ENCODE measurements around the gene ARMC9. TPM values are rescaled to one million over a fixed set of nuclear protein-coding genes. Genes with fewer than 3 reads are reported as not detected.

The ARMC9 gene
- total RNA-seq, 2 donors from 2014 or later = 6.9 to 10.1 TPM

DNA sequence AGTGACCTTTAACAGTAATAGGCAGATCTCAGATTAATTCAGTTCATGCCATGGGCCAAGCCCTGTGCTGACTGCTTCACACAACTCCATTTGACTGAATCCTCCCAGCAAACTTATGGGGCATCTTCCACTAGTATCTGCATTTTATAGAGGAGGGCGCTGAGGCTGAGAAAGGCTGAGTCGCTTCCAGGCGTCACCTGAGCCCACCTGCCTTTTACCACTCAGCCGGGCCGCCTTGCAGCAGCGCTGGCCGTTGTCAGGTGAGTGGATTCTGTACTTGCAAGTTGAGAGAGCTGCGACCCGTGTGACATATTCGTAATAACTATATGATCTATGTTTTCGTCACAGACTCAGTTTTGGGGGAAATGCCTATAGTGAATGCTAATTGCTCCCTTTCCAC lies 137.8 kb downstream of the ARMC9 start:
- Histone ChIP-seq H3K36me3 (replicated peaks in 1 of 2; ENCODE audit: insufficient read depth in 1 of 2, low read depth in 2 of 2) (no peaks in the 10 kb centered on the region), H3K27me3 (no peaks in the 10 kb centered on the region)
- no peak for DNase-seq

DNA sequence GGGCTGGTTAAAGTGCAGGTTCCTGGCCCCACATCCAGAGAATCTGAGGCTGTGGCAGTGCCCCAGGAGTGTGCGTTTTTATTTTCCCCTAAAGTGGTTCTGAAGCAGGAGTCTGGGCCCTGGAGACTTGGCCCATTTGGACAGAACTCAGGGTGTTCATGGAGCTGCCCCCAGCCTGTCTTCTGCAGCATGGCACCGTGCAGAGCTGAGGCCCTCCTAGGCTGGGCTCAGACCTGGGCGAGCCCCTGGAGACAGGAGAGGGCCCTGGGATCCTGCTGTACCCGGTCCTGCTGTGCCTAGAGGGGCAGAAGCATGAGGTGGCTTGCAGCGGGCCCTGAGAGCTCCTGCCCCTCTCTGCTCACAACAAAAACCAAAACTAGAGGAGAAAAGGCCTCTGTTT lies 138.3 kb downstream of the ARMC9 start:
- DNase-seq (no peak), ATAC-seq (no peak)
- Histone ChIP-seq H3K4me1 (no peaks in the 10 kb centered on the region), H3K36me3 (replicated peaks in 1 of 2; ENCODE audit: insufficient read depth in 1 of 2, low read depth in 2 of 2) (no peaks in the 10 kb centered on the region), H3K27ac (no peak overlapping the region), H3K4me3 (no peak overlapping the region), H3K27me3 (no peaks in the 10 kb centered on the region), H3K9me3 (no peaks in the 10 kb centered on the region)
- WGBS, 2 donors = 86 to 93% methylated on average over 5 of the region's 5 CpGs
- no peak for TF ChIP-seq POLR2A (IDR thresholded peaks at IDR 0.05)
- TF ChIP-seq, protein P1, sequence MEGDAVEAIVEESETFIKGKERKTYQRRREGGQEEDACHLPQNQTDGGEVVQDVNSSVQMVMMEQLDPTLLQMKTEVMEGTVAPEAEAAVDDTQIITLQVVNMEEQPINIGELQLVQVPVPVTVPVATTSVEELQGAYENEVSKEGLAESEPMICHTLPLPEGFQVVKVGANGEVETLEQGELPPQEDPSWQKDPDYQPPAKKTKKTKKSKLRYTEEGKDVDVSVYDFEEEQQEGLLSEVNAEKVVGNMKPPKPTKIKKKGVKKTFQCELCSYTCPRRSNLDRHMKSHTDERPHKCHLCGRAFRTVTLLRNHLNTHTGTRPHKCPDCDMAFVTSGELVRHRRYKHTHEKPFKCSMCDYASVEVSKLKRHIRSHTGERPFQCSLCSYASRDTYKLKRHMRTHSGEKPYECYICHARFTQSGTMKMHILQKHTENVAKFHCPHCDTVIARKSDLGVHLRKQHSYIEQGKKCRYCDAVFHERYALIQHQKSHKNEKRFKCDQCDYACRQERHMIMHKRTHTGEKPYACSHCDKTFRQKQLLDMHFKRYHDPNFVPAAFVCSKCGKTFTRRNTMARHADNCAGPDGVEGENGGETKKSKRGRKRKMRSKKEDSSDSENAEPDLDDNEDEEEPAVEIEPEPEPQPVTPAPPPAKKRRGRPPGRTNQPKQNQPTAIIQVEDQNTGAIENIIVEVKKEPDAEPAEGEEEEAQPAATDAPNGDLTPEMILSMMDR (IDR thresholded peaks at IDR 0.05) = no peak
- intact Hi-C loops (cut with DNase I) = no loop called here

More for the DNA sequence above, 137.8 kb downstream of the ARMC9 start:
- 91 to 99% methylated on average over 11 of the region's 11 CpGs for WGBS, 2 donors
- ATAC-seq = no peak
- Histone ChIP-seq H3K4me1 (no peaks in the 10 kb centered on the region), H3K27ac (no peak overlapping the region), H3K4me3 (no peak overlapping the region), H3K9me3 (no peaks in the 10 kb centered on the region)
- no peak for TF ChIP-seq POLR2A (IDR thresholded peaks at IDR 0.05)
- intact Hi-C loops (cut with DNase I) = no loop called here

DNA sequence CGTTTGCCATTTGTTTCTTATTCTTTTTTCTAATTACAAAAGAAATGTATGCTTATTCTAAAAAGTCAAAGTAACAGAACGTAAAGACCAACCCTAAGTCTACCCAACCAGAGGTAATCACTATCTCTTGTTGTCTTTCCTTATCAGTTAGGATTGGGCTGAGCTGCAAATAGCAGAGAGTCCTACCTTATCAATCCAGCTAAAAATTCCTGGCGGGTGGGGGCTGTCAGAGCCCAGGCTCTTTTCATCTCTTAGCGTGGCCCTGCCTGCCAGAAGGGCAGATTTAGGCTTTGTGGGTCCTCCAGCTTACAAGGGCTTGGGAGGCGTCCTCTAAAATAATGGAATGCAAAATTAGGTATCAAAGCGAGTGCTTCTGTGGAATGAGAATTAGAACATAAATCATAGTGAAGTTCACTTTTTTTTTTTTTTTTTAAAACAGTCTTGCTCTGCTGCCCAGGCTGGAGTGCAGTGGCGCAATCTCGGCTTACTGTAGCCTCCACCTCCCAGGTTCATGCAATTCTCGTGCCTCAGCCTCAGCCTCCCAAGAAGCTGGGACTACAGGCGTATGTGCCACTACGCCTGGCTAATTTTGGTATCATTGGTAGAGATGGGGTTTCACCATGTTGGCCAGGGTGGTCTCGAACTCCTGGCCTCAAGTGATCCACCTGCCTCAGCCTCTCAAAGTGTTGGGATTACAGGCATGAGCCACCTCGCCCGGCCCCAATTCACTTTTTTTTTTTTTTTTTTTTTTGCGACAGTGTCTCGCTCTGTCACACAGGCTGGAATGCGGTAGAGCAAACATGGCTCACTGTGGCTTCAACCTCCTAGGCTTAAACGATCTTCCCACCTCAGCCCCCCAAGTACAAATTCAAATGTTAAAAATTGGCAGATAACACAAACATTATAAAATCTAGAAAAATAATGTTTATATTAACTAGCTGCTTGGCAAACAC lies 139.7 kb downstream of the ARMC9 start:
- intact Hi-C loops (cut with DNase I) = no loop called here
- DNase-seq (no peak), ATAC-seq (no peak)
- TF ChIP-seq, protein P1 (IDR thresholded peaks at IDR 0.05) = no peak
- no peak for TF ChIP-seq POLR2A (IDR thresholded peaks at IDR 0.05)
- Histone ChIP-seq H3K27ac (no peak overlapping the region), H3K4me3 (no peak overlapping the region), H3K27me3 (no peaks in the 10 kb centered on the region), H3K36me3 (replicated peaks in 1 of 2; ENCODE audit: insufficient read depth in 1 of 2, low read depth in 2 of 2) (no peaks in the 10 kb centered on the region), H3K4me1 (no peaks in the 10 kb centered on the region), H3K9me3 (no peaks in the 10 kb centered on the region)
- 87 to 89% methylated on average over 18 of the region's 18 CpGs for WGBS, 2 donors

DNA sequence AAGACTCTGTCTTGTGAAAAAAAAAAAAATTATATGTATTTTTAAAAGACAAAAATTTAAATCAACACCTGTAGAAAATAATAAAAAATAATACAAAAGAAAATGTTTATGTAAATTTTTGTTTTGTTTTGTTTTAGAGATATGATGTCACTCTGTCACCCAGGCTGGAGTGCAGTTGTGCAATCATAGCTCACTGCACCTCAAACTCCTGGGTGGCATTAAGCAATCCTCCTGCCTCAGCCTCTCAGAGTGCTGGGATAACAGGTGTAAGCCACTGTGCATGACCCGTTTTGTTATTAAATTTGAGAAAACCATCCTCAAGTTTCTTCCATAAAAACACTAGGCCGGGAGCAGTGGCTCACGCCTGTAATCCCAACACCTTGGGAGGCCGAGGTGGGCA lies 140.9 kb downstream of the ARMC9 start:
- Histone ChIP-seq H3K4me3 (no peak overlapping the region), H3K36me3 (replicated peaks in 1 of 2; ENCODE audit: insufficient read depth in 1 of 2, low read depth in 2 of 2) (no peaks in the 10 kb centered on the region), H3K9me3 (no peaks in the 10 kb centered on the region), H3K4me1 (peaks cover under 1% of the 10 kb centered on the region), H3K27ac (no peak overlapping the region), H3K27me3 (no peaks in the 10 kb centered on the region)
- 90 to 94% methylated on average over 4 of the region's 4 CpGs for WGBS, 2 donors
- DNase-seq (no peak), ATAC-seq (no peak)
- intact Hi-C loops (cut with DNase I) = no loop called here
- TF ChIP-seq, protein P1 (IDR thresholded peaks at IDR 0.05) = no peak
- no peak for TF ChIP-seq POLR2A (IDR thresholded peaks at IDR 0.05)

DNA sequence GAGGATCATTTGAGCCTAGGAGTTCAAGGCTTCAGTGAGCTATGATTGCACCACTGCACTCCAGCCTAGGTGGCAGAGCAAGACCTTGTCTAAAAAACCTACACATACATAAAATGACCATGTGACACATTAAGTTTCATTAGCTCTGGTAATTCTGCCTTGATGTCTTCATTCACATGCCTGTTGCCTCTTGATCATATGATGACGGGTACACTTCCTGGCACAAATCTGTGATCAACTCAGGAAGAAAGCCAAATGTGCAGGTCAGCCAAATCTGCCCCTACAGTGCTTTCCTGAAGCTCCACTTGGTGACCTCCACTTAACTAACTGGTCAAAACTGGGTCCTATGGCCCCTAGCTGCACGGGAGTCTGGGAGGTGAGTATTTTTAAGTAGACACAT lies 142.7 kb downstream of the ARMC9 start:
- Histone ChIP-seq H3K4me1 (peaks cover 8% of the 10 kb centered on the region), H3K9me3 (no peaks in the 10 kb centered on the region), H3K36me3 (replicated peaks in 1 of 2; ENCODE audit: insufficient read depth in 1 of 2, low read depth in 2 of 2) (no peaks in the 10 kb centered on the region), H3K27me3 (no peaks in the 10 kb centered on the region), H3K4me3 (no peak overlapping the region), H3K27ac (no peak overlapping the region)
- WGBS, 2 donors = 86 to 100% methylated on average over 2 of the region's 2 CpGs
- ATAC-seq = no peak
- intact Hi-C loops (cut with DNase I) = no loop called here
- TF ChIP-seq, protein P1 (IDR thresholded peaks at IDR 0.05) = no peak
- TF ChIP-seq POLR2A (IDR thresholded peaks at IDR 0.05) = no peak
- DNase-seq = no peak

Data from body of pancreas (tissue), 4 donors.